DND-41 (cell line): ENCODE results near the gene FCN3.

ENCODE experiments used
- ATAC-seq: fragments of 200-7000 bp; cut with Tn5 transposase; 3 replicates; pipeline ENCODE4 v1.9.1; 2021; ENCODE audit warnings: low read depth; ENCODE audit not compliant: insufficient read depth
- DNase-seq: peaks from one replicate; pipeline ENCODE4 v3.0.0-alpha.2; 2020
- H2AFZ ChIP-seq: 2 replicates; pipeline ENCODE4 v1.6.0; 2012; ENCODE audit warnings: low read depth, low read length
- H3K27ac ChIP-seq: 2 replicates; pipeline ENCODE4 v1.5.1; 2012; ENCODE audit warnings: low read length, inconsistent platforms
- H3K27me3 ChIP-seq: fragments of 200-600 bp; sonication (generic); 2 replicates; pipeline ENCODE4 v1.6.0; 2012; ENCODE audit warnings: low read length, mild to moderate bottlenecking, inconsistent platforms; ENCODE audit not compliant: insufficient read depth, poor library complexity
- H3K36me3 ChIP-seq: 2 replicates; pipeline ENCODE4 v1.5.1; 2012; ENCODE audit warnings: low read length, inconsistent platforms; ENCODE audit not compliant: insufficient read depth
- H3K4me1 ChIP-seq: 2 replicates; pipeline ENCODE4 v1.5.1; 2012; ENCODE audit warnings: mild to moderate bottlenecking, low read length; ENCODE audit not compliant: insufficient read depth
- H3K4me2 ChIP-seq: 2 replicates; pipeline ENCODE4 v1.6.0; 2012; ENCODE audit warnings: mild to moderate bottlenecking, moderate library complexity, low read length, inconsistent platforms; ENCODE audit not compliant: insufficient read depth
- H3K4me3 ChIP-seq, 2 experiments: fragments of 200-600 bp in 1 of 2; shearing (Covaris generic) in 1 of 2; 2 replicates each; pipeline ENCODE4 v1.5.1; 2012 to 2016; ENCODE audit warnings: inconsistent platforms in 2 of 2, low read length in 2 of 2, mild to moderate bottlenecking in 2 of 2, low read depth in 1 of 2, moderate library complexity in 1 of 2
- H3K79me2 ChIP-seq: 2 replicates; pipeline ENCODE4 v1.6.0; 2012; ENCODE audit warnings: low read length, inconsistent platforms; ENCODE audit not compliant: insufficient read depth
- H3K9ac ChIP-seq: 2 replicates; pipeline ENCODE4 v1.6.0; 2012; ENCODE audit warnings: low read depth, mild to moderate bottlenecking, inconsistent platforms, low read length, moderate library complexity
- H3K9me3 ChIP-seq: 2 replicates; pipeline ENCODE4 v1.5.1; 2012; ENCODE audit warnings: low read length, moderate library complexity, mild to moderate bottlenecking, inconsistent platforms; ENCODE audit not compliant: insufficient read depth, severe bottlenecking
- H4K20me1 ChIP-seq: 2 replicates; pipeline ENCODE4 v1.6.0; 2012; ENCODE audit warnings: low read length; ENCODE audit not compliant: insufficient read depth
- CTCF ChIP-seq: IDR thresholded peaks from 2 replicates; pipeline ENCODE4 v1.5.1; 2012; ENCODE audit warnings: borderline replicate concordance, low read length, moderate library complexity, mild to moderate bottlenecking; ENCODE audit not compliant: poor library complexity, severe bottlenecking; ENCODE audit errors: extremely low read depth
- EZH2 ChIP-seq: IDR thresholded peaks from 3 replicates; pipeline ENCODE4 v1.6.1; 2012; ENCODE audit warnings: borderline replicate concordance, low read depth, mild to moderate bottlenecking, moderate library complexity, low read length, inconsistent platforms; ENCODE audit not compliant: severe bottlenecking

The FCN3 gene

GRCh38 chr1:27399251-27400025 lies 24.8 kb upstream of the FCN3 start:
- peaks cover 5% of the 10 kb centered on the region; the same call in 1 of the 2 replicates for H3K4me1 ChIP-seq
- TF ChIP-seq CTCF = no peak
- no peak for TF ChIP-seq EZH2
- no peaks in the 10 kb centered on the region for H4K20me1 ChIP-seq
- H3K79me2 ChIP-seq = no peaks in the 10 kb centered on the region
- no peaks in the 10 kb centered on the region for H3K9me3 ChIP-seq
- DNase-seq = no peak
- no peak overlapping the region for H3K4me3 ChIP-seq
- H3K27me3 ChIP-seq = no peaks in the 10 kb centered on the region
- H3K27ac ChIP-seq = no peak overlapping the region
- H3K36me3 ChIP-seq = peaks cover 3% of the 10 kb centered on the region; the same call in 1 of the 2 replicates
- H2AFZ ChIP-seq = no peak overlapping the region
- no peak overlapping the region for H3K9ac ChIP-seq
- no peak overlapping the region for H3K4me2 ChIP-seq
- ATAC-seq = peak; percentile 18; the same call in 2 of the 3 replicates

- no peak overlapping the region for H3K4me3 ChIP-seq
- no peaks in the 10 kb centered on the region for H3K36me3 ChIP-seq
- DNase-seq (no peak), ATAC-seq (no peak)
- H3K9me3 ChIP-seq = no peaks in the 10 kb centered on the region
- H4K20me1 ChIP-seq = no peaks in the 10 kb centered on the region
- H3K27ac ChIP-seq = no peak overlapping the region
- no peaks in the 10 kb centered on the region for H3K79me2 ChIP-seq
- no peak overlapping the region for H3K9ac ChIP-seq
- H3K4me1 ChIP-seq = peaks cover 5% of the 10 kb centered on the region; the same call in 1 of the 2 replicates
- H3K27me3 ChIP-seq = no peaks in the 10 kb centered on the region
- no peak overlapping the region for H2AFZ ChIP-seq
- no peak for TF ChIP-seq CTCF
- TF ChIP-seq EZH2 = no peak
- no peak overlapping the region for H3K4me2 ChIP-seq
These were observed 24.0 kb upstream of the FCN3 start for GRCh38 chr1:27398405-27399149.

GRCh38 chr1:27397749-27398148 lies 23.1 kb upstream of the FCN3 start:
- H3K9ac ChIP-seq = no peak overlapping the region
- H3K27me3 ChIP-seq = no peaks in the 10 kb centered on the region
- H4K20me1 ChIP-seq = no peaks in the 10 kb centered on the region
- no peak for DNase-seq
- H3K27ac ChIP-seq = no peak overlapping the region
- no peaks in the 10 kb centered on the region for H3K79me2 ChIP-seq
- H3K9me3 ChIP-seq = no peaks in the 10 kb centered on the region
- no peak for ATAC-seq
- no peaks in the 10 kb centered on the region for H3K36me3 ChIP-seq
- no peak overlapping the region for H3K4me3 ChIP-seq
- H2AFZ ChIP-seq = no peak overlapping the region
- H3K4me2 ChIP-seq = no peak overlapping the region
- no peak for TF ChIP-seq EZH2
- no peak for TF ChIP-seq CTCF
- peaks cover 5% of the 10 kb centered on the region; the same call in 1 of the 2 replicates for H3K4me1 ChIP-seq
